ENCODE results near the gene PCDHA6. TPM values are rescaled to one million over a fixed set of nuclear protein-coding genes. Genes with fewer than 3 reads are reported as not detected.

PCDHA6 gene
- total RNA-seq, 1 experiment from 2014 or later: not detected

DNA sequence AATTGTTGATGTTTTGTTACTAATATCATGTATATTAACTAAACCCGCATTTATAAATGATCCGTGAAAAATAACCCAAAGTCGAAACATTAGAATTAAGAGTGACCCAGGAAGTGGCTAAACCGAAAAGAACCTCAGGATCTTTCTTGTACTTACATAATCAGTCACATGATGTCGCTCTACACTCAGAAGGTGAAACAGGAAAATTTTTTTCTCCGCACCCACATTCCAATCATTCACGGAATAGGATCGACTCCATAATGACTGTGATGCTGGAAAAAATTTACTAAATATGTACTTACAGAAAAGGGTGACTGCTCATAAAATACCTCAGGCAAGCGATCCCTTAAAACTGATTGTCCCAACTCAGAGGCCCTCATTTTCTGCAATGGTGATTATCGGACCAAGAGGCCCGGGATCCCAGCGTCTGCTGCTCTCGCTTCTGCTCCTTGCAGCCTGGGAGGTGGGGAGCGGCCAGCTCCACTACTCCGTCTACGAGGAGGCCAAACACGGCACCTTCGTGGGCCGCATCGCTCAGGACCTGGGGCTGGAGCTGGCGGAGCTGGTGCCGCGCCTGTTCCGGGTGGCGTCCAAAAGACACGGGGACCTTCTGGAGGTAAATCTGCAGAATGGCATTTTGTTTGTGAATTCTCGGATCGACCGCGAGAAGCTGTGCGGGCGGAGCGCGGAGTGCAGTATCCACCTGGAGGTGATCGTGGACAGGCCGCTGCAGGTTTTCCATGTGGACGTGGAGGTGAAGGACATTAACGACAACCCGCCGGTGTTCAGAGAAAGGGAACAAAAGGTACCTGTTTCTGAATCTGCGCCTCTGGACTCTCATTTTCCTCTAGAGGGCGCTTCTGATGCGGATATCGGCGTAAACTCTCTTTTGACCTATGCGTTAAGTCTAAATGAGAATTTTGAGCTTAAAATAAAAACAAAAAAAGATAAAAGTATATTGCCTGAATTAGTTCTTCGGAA lies 47.6 kb downstream of the PCDHA6 start, which contains the start of gene PCDHA12:
Gene PCDHA12, plus strand, starts transcription at position 224 of the 981 bp plus-strand sequence. Its CDS starts 165 bp downstream, at position 389.
- no peak within 1 kb of the TSS for H3K9ac ChIP-seq (ENCODE audit: low read length)
- ChIA-PET RAD21 (ENCODE audit: low non-redundant PET in 1 of 2, low total read pairs in 2 of 2, uncharacterized antibody in 2 of 2, unreplicated experiment in 2 of 2) (no interaction called here), POLR2A (no interaction called here), CTCF (interaction anchor here (0.7 to 1.4 kb wide), 3 partner anchors 18 to 165 kb away, joined by 3 to 13 read pairs (median 4); no protein-coding TSS in a partner anchor)
- H3K27ac ChIP-seq (ENCODE audit: low read depth, low read length): no peak within 1 kb of the TSS
- H2AFZ ChIP-seq (ENCODE audit: low read depth, low read length, poor library complexity, severe bottlenecking): no peak within 1 kb of the TSS
- H3K4me2 ChIP-seq (ENCODE audit: low read length): no peak within 1 kb of the TSS
- H4K20me1 ChIP-seq (ENCODE audit: insufficient read depth): no peaks in the 10 kb centered on the region
- no peaks in the 10 kb centered on the region for H3K79me2 ChIP-seq (ENCODE audit: insufficient read depth, low read length)
- H3K9me2 ChIP-seq (ENCODE audit: insufficient read depth): no peaks in the 10 kb centered on the region; the same call in 1 of the 2 replicates
- DNase-seq (ENCODE audit: low read depth, low spot score): no peak
- intact Hi-C loops (cut with micrococcal nuclease): no loop called here
- no peak for ATAC-seq
- H3K36me3 ChIP-seq (ENCODE audit: control insufficient read depth in 1 of 2, insufficient read depth in 2 of 2, low read length in 2 of 2): no peaks in the 10 kb centered on the region
- no peaks in the 10 kb centered on the region for H3K4me1 ChIP-seq (ENCODE audit: control insufficient read depth in 1 of 2, insufficient read depth in 2 of 2, low read length in 2 of 2)
- TF ChIP-seq EGR1 (IDR thresholded peaks at IDR 0.05; ENCODE audit: low read depth) (no peak), CTCF (IDR thresholded peaks at IDR 0.05 in 2 of 3, conservative IDR thresholded peaks at IDR 0.05 in 1 of 3; ENCODE audit: borderline replicate concordance in 1 of 3, insufficient read depth in 1 of 3, low read depth in 2 of 3, low read length in 2 of 3) (peak; percentile 16 to 33 (median 27); a peak in 4 of 6 replicates), ZFX (IDR thresholded peaks at IDR 0.05) (no peak), MAX (IDR thresholded peaks at IDR 0.05) (no peak), RAD21 (IDR thresholded peaks at IDR 0.05; ENCODE audit: low read depth) (peak; percentile 37; the same call in 1 of the 2 replicates), TCF7L2 (IDR thresholded peaks at IDR 0.05; ENCODE audit: borderline replicate concordance, extremely low read depth, insufficient read depth, insufficient read length) (no peak)
- TF ChIP-seq, protein P1, sequence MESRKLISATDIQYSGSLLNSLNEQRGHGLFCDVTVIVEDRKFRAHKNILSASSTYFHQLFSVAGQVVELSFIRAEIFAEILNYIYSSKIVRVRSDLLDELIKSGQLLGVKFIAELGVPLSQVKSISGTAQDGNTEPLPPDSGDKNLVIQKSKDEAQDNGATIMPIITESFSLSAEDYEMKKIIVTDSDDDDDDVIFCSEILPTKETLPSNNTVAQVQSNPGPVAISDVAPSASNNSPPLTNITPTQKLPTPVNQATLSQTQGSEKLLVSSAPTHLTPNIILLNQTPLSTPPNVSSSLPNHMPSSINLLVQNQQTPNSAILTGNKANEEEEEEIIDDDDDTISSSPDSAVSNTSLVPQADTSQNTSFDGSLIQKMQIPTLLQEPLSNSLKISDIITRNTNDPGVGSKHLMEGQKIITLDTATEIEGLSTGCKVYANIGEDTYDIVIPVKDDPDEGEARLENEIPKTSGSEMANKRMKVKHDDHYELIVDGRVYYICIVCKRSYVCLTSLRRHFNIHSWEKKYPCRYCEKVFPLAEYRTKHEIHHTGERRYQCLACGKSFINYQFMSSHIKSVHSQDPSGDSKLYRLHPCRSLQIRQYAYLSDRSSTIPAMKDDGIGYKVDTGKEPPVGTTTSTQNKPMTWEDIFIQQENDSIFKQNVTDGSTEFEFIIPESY (IDR thresholded peaks at IDR 0.05; ENCODE audit: extremely low read depth, insufficient replicate concordance, low read length): no peak
- no peaks in the 10 kb centered on the region for H3K9me3 ChIP-seq (ENCODE audit: control insufficient read depth in 1 of 2, insufficient read depth in 1 of 2, low read depth in 1 of 2, low read length in 2 of 2)
- H3K4me3 ChIP-seq (replicated peaks in 1 of 2; ENCODE audit: low read depth in 1 of 2, low read length in 2 of 2): no peak within 1 kb of the TSS
- no peaks in the 10 kb centered on the region for H3K27me3 ChIP-seq (ENCODE audit: insufficient read depth, low read length)
- BruUV-seq (replicated peaks): no TSS peak
